Liver (tissue), 9 donors: ENCODE measurements around the gene CEP295NL. TPM values are rescaled to one million over a fixed set of nuclear protein-coding genes. Genes with fewer than 3 reads are reported as not detected.

ENCODE experiments used
- DNase-seq: peaks from one replicate; pipeline ENCODE4 v3.0.0-alpha.2; 2017; ENCODE audit warnings: low spot score
- H3K27ac ChIP-seq, 2 donors: one replicate each; pipeline ENCODE4 v1.7.0; 2013; ENCODE audit warnings: inconsistent platforms in 2 of 2, low read length in 2 of 2, control low read depth in 1 of 2, low read depth in 1 of 2, mild to moderate bottlenecking in 1 of 2
- H3K27me3 ChIP-seq, 4 donors: one replicate each; pipeline versions ENCODE4 v1.6.1 to v1.7.0; 2013; ENCODE audit warnings: low read length in 3 of 4, inconsistent platforms in 1 of 4, mild to moderate bottlenecking in 1 of 4, moderate library complexity in 1 of 4; ENCODE audit not compliant: control insufficient read depth in 4 of 4, insufficient read depth in 4 of 4
- H3K36me3 ChIP-seq, 4 donors: one replicate each; pipeline versions ENCODE4 v1.6.1 to v1.7.0; 2013; ENCODE audit warnings: low read length in 3 of 4, mild to moderate bottlenecking in 3 of 4, low read depth in 1 of 4, moderate library complexity in 1 of 4; ENCODE audit not compliant: control insufficient read depth in 4 of 4, insufficient read depth in 3 of 4
- H3K4me1 ChIP-seq, 4 donors: one replicate each; pipeline versions ENCODE4 v1.6.1 to v1.7.0; 2013; ENCODE audit warnings: low read length in 3 of 4, mild to moderate bottlenecking in 3 of 4, moderate library complexity in 1 of 4; ENCODE audit not compliant: control insufficient read depth in 4 of 4, insufficient read depth in 4 of 4
- H3K4me3 ChIP-seq, 3 donors: one replicate each; pipeline versions ENCODE4 v1.6.1 to v1.7.0; 2013; ENCODE audit warnings: low read length in 3 of 3, control low read depth in 1 of 3, low read depth in 1 of 3, mild to moderate bottlenecking in 1 of 3
- H3K9ac ChIP-seq, 2 donors: one replicate each; pipeline ENCODE4 v1.7.0; 2013; ENCODE audit warnings: low read length in 2 of 2, mild to moderate bottlenecking in 2 of 2, moderate library complexity in 2 of 2, control low read depth in 1 of 2, low read depth in 1 of 2
- H3K9me3 ChIP-seq, 4 donors: one replicate each; pipeline versions ENCODE4 v1.6.1 to v1.7.0; 2013; ENCODE audit warnings: low read length in 3 of 4; ENCODE audit not compliant: control insufficient read depth in 4 of 4
- ATF3 ChIP-seq: IDR thresholded peaks from 2 replicates; pipeline ENCODE4 v1.6.1; 2016; ENCODE audit warnings: antibody characterized with exemption
- CTCF ChIP-seq: fragments of 150-350 bp; IDR thresholded peaks from 2 replicates; pipeline ENCODE4 v1.5.1; 2017; ENCODE audit warnings: improper control_type of control experiment, low read depth, low read length; ENCODE audit not compliant: missing input control
- EGR1 ChIP-seq, 2 donors: IDR thresholded peaks; 2 replicates each; pipeline ENCODE4 v1.6.1; 2016 to 2018; ENCODE audit warnings: antibody characterized with exemption in 2 of 2, low read depth in 2 of 2
- FOXA1 ChIP-seq: IDR thresholded peaks from 2 replicates; pipeline ENCODE4 v1.6.1; 2016; ENCODE audit warnings: antibody characterized with exemption
- FOXA2 ChIP-seq: IDR thresholded peaks from 2 replicates; pipeline ENCODE4 v1.6.1; 2016; ENCODE audit warnings: antibody characterized with exemption
- GABPA ChIP-seq, 2 donors: IDR thresholded peaks in 1 of 2; conservative IDR thresholded peaks in 1 of 2; 2 replicates each; pipeline ENCODE4 v1.6.1; 2016; ENCODE audit warnings: antibody characterized with exemption in 2 of 2, mild to moderate bottlenecking in 1 of 2, moderate library complexity in 1 of 2
- HNF4A ChIP-seq, 2 donors: conservative IDR thresholded peaks; 2 replicates each; pipeline ENCODE4 v1.6.1; 2016; ENCODE audit warnings: antibody characterized with exemption in 2 of 2, mild to moderate bottlenecking in 2 of 2
- HNF4G ChIP-seq: IDR thresholded peaks from 2 replicates; pipeline ENCODE4 v1.6.1; 2016; ENCODE audit warnings: antibody characterized with exemption
- JUND ChIP-seq, 2 donors: IDR thresholded peaks; 2 replicates each; pipeline ENCODE4 v1.6.1; 2016; ENCODE audit warnings: antibody characterized with exemption in 2 of 2
- MAX ChIP-seq: IDR thresholded peaks from 2 replicates; pipeline ENCODE4 v1.6.1; 2016; ENCODE audit warnings: antibody characterized with exemption
- NR2F2 ChIP-seq: IDR thresholded peaks from 2 replicates; pipeline ENCODE4 v1.6.1; 2016; ENCODE audit warnings: antibody characterized with exemption
- RAD21 ChIP-seq, 2 donors: IDR thresholded peaks; 2 replicates each; pipeline ENCODE4 v1.6.1; 2016; ENCODE audit warnings: antibody characterized with exemption in 2 of 2, mild to moderate bottlenecking in 2 of 2
- REST ChIP-seq: IDR thresholded peaks from 2 replicates; pipeline ENCODE4 v1.6.1; 2016; ENCODE audit warnings: antibody characterized with exemption, mild to moderate bottlenecking
- RXRA ChIP-seq, 2 donors: IDR thresholded peaks; 2 replicates each; pipeline ENCODE4 v1.6.1; 2017 to 2018; ENCODE audit warnings: antibody characterized with exemption in 2 of 2, mild to moderate bottlenecking in 1 of 2
- SP1 ChIP-seq: IDR thresholded peaks from 2 replicates; pipeline ENCODE4 v1.6.1; 2018; ENCODE audit warnings: antibody characterized with exemption, mild to moderate bottlenecking
- TAF1 ChIP-seq: conservative IDR thresholded peaks from 2 replicates; pipeline ENCODE4 v1.6.1; 2016; ENCODE audit warnings: antibody characterized with exemption, mild to moderate bottlenecking
- YY1 ChIP-seq: IDR thresholded peaks from 2 replicates; pipeline ENCODE4 v1.6.1; 2016; ENCODE audit warnings: antibody characterized with exemption, mild to moderate bottlenecking
- ZBTB33 ChIP-seq: IDR thresholded peaks from 2 replicates; pipeline ENCODE4 v1.6.1; 2016; ENCODE audit warnings: antibody characterized with exemption
- WGBS: extraction: QIAGEN DNeasy Blood & Tissue Kit; methylation state at CpG from one replicate; pipeline ENCODE4 v1.1.7; 2013; 5-methylcytosine and 5-hydroxymethylcytosine counted together
- polyA plus RNA-seq, 2 donors: library from polyadenylated mRNA; stranded (reverse) in 1 of 2; unstranded in 1 of 2; fragments of 200-250 nt in 1 of 2; fragments of >200 nt in 1 of 2; fragmentation: Nextera tagmentation in 1 of 2; extraction: Ambion mirVana in 1 of 2; gene quantifications; one replicate each; pipeline versions ENCODE4 v1.2.1 to v1.2.3, GENCODE V29; 2013 to 2015
- total RNA-seq, 2 donors: library from RNA; depleted of rRNA; stranded (reverse); fragments of >200 nt; gene quantifications; one replicate each; pipeline ENCODE4 v1.2.3, GENCODE V29; 2014
- donor health status: healthy.
- donor health status: healthy.
- donor health status: healthy.
- donor health status: healthy.
- donor health status: healthy.

Gene CEP295NL
- total and polyA plus RNA-seq, 4 donors: 0.28 to 1.0 TPM; not detected in 2

- H3K4me1 ChIP-seq: peaks cover 11 to 21% (median 15%) of the 10 kb centered on the region in 4 donors
- DNase-seq: no peak
- H3K27ac ChIP-seq: peak overlapping the region; percentile 0 to 32
- H3K9me3 ChIP-seq: no peaks in the 10 kb centered on the region
- H3K27me3 ChIP-seq: no peaks in the 10 kb centered on the region
- H3K9ac ChIP-seq: no peak overlapping the region
- peaks cover 0 to 2% (median 0%) of the 10 kb centered on the region in 4 donors for H3K36me3 ChIP-seq
- TF ChIP-seq RAD21 (IDR thresholded peaks at IDR 0.05) (no peak), JUND (IDR thresholded peaks at IDR 0.05) (no peak), HNF4A (conservative IDR thresholded peaks at IDR 0.05) (no peak), SP1 (no peak), ZBTB33 (no peak), MAX (no peak), RXRA (IDR thresholded peaks at IDR 0.05) (no peak), HNF4G (no peak), GABPA (IDR thresholded peaks at IDR 0.05 in 1 of 2, conservative IDR thresholded peaks at IDR 0.05 in 1 of 2) (no peak), YY1 (no peak), EGR1 (IDR thresholded peaks at IDR 0.05; ENCODE audit: low read depth in 2 of 2) (no peak), FOXA2 (no peak), NR2F2 (no peak), FOXA1 (no peak)
- H3K4me3 ChIP-seq: peak overlapping the region; percentile 37 to 67 (median 64)
- 7% methylated on average over 64 of the region's 64 CpGs for WGBS
Measured at GRCh38 chr17:78924481-78925151, 21.6 kb upstream of the CEP295NL start.

GRCh38 chr17:78923660-78924453 is 20.9 kb upstream of the CEP295NL start:
- Histone ChIP-seq H3K9me3 (no peaks in the 10 kb centered on the region), H3K36me3 (peaks cover 0 to 2% (median 0%) of the 10 kb centered on the region in 4 donors), H3K4me1 (peaks cover 11 to 21% (median 15%) of the 10 kb centered on the region in 4 donors), H3K27me3 (no peaks in the 10 kb centered on the region), H3K4me3 (peak overlapping the region; percentile 8 to 67 (median 37)), H3K9ac (peak overlapping the region in 1 of 2 donors; percentile 13), H3K27ac (peak overlapping the region; percentile 0 to 32)
- TF ChIP-seq HNF4G (no peak), EGR1 (IDR thresholded peaks at IDR 0.05; ENCODE audit: low read depth in 2 of 2) (no peak), REST (no peak), ATF3 (no peak), SP1 (no peak), TAF1 (no peak), CTCF (no peak), YY1 (no peak), FOXA2 (no peak), RAD21 (IDR thresholded peaks at IDR 0.05) (no peak), HNF4A (conservative IDR thresholded peaks at IDR 0.05) (no peak), ZBTB33 (no peak), MAX (no peak), RXRA (IDR thresholded peaks at IDR 0.05) (no peak), JUND (IDR thresholded peaks at IDR 0.05) (no peak), NR2F2 (no peak), FOXA1 (no peak), GABPA (IDR thresholded peaks at IDR 0.05 in 1 of 2, conservative IDR thresholded peaks at IDR 0.05 in 1 of 2) (no peak)
- DNase-seq: no peak
- 42% methylated on average over 28 of the region's 28 CpGs for WGBS
